Liver (tissue), 3 donors: ENCODE measurements around the gene LY6G6C.

Experiments
- EGR1 ChIP-seq, 2 donors: IDR thresholded peaks; 2 replicates each; pipeline ENCODE4 v1.6.1; 2016 to 2018; ENCODE audit warnings: antibody characterized with exemption in 2 of 2, low read depth in 2 of 2
- GABPA ChIP-seq, 2 donors: IDR thresholded peaks in 1 of 2; conservative IDR thresholded peaks in 1 of 2; 2 replicates each; pipeline ENCODE4 v1.6.1; 2016; ENCODE audit warnings: antibody characterized with exemption in 2 of 2, mild to moderate bottlenecking in 1 of 2, moderate library complexity in 1 of 2
- HNF4G ChIP-seq: IDR thresholded peaks from 2 replicates; pipeline ENCODE4 v1.6.1; 2016; ENCODE audit warnings: antibody characterized with exemption
- JUND ChIP-seq, 2 donors: IDR thresholded peaks; 2 replicates each; pipeline ENCODE4 v1.6.1; 2016; ENCODE audit warnings: antibody characterized with exemption in 2 of 2
- MAX ChIP-seq: IDR thresholded peaks from 2 replicates; pipeline ENCODE4 v1.6.1; 2016; ENCODE audit warnings: antibody characterized with exemption
- RAD21 ChIP-seq, 2 donors: IDR thresholded peaks; 2 replicates each; pipeline ENCODE4 v1.6.1; 2016; ENCODE audit warnings: antibody characterized with exemption in 2 of 2, mild to moderate bottlenecking in 2 of 2
- RXRA ChIP-seq, 2 donors: IDR thresholded peaks; 2 replicates each; pipeline ENCODE4 v1.6.1; 2017 to 2018; ENCODE audit warnings: antibody characterized with exemption in 2 of 2, mild to moderate bottlenecking in 1 of 2
- TAF1 ChIP-seq: conservative IDR thresholded peaks from 2 replicates; pipeline ENCODE4 v1.6.1; 2016; ENCODE audit warnings: antibody characterized with exemption, mild to moderate bottlenecking
- YY1 ChIP-seq: IDR thresholded peaks from 2 replicates; pipeline ENCODE4 v1.6.1; 2016; ENCODE audit warnings: antibody characterized with exemption, mild to moderate bottlenecking
- TF ChIP-seq, protein P1 (sequence below): IDR thresholded peaks from 2 replicates; pipeline ENCODE4 v1.6.1; 2016; ENCODE audit warnings: antibody characterized with exemption, mild to moderate bottlenecking
- TF ChIP-seq, protein P2 (sequence below): fragments of 150-350 bp; IDR thresholded peaks from 2 replicates; pipeline ENCODE4 v1.5.1; 2017; ENCODE audit warnings: improper control_type of control experiment, low read depth, low read length; ENCODE audit not compliant: missing input control
- donor health status: healthy.
- donor health status: healthy.

GRCh38 chr6:31733734-31734133 is 12.2 kb upstream of the LY6G6C start:
- TF ChIP-seq, protein P1, sequence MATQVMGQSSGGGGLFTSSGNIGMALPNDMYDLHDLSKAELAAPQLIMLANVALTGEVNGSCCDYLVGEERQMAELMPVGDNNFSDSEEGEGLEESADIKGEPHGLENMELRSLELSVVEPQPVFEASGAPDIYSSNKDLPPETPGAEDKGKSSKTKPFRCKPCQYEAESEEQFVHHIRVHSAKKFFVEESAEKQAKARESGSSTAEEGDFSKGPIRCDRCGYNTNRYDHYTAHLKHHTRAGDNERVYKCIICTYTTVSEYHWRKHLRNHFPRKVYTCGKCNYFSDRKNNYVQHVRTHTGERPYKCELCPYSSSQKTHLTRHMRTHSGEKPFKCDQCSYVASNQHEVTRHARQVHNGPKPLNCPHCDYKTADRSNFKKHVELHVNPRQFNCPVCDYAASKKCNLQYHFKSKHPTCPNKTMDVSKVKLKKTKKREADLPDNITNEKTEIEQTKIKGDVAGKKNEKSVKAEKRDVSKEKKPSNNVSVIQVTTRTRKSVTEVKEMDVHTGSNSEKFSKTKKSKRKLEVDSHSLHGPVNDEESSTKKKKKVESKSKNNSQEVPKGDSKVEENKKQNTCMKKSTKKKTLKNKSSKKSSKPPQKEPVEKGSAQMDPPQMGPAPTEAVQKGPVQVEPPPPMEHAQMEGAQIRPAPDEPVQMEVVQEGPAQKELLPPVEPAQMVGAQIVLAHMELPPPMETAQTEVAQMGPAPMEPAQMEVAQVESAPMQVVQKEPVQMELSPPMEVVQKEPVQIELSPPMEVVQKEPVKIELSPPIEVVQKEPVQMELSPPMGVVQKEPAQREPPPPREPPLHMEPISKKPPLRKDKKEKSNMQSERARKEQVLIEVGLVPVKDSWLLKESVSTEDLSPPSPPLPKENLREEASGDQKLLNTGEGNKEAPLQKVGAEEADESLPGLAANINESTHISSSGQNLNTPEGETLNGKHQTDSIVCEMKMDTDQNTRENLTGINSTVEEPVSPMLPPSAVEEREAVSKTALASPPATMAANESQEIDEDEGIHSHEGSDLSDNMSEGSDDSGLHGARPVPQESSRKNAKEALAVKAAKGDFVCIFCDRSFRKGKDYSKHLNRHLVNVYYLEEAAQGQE = no peak
- TF ChIP-seq, protein P2, sequence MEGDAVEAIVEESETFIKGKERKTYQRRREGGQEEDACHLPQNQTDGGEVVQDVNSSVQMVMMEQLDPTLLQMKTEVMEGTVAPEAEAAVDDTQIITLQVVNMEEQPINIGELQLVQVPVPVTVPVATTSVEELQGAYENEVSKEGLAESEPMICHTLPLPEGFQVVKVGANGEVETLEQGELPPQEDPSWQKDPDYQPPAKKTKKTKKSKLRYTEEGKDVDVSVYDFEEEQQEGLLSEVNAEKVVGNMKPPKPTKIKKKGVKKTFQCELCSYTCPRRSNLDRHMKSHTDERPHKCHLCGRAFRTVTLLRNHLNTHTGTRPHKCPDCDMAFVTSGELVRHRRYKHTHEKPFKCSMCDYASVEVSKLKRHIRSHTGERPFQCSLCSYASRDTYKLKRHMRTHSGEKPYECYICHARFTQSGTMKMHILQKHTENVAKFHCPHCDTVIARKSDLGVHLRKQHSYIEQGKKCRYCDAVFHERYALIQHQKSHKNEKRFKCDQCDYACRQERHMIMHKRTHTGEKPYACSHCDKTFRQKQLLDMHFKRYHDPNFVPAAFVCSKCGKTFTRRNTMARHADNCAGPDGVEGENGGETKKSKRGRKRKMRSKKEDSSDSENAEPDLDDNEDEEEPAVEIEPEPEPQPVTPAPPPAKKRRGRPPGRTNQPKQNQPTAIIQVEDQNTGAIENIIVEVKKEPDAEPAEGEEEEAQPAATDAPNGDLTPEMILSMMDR = no peak
- no peak for TF ChIP-seq HNF4G
- no peak for TF ChIP-seq TAF1
- TF ChIP-seq YY1 = no peak
- no peak for TF ChIP-seq RAD21 (IDR thresholded peaks at IDR 0.05)
- no peak for TF ChIP-seq MAX
- no peak for TF ChIP-seq RXRA (IDR thresholded peaks at IDR 0.05)
- no peak for TF ChIP-seq GABPA (IDR thresholded peaks at IDR 0.05 in 1 of 2, conservative IDR thresholded peaks at IDR 0.05 in 1 of 2)
- no peak for TF ChIP-seq EGR1 (IDR thresholded peaks at IDR 0.05; ENCODE audit: low read depth in 2 of 2)
- no peak for TF ChIP-seq JUND (IDR thresholded peaks at IDR 0.05)
